HG03342 (cell line): ENCODE measurements around the gene MCF2L.

ENCODE experiments used
- ATAC-seq: cut with Tn5 transposase; IDR thresholded peaks from one replicate; pipeline ENCODE4 v1.9.1; 2021; ENCODE audit warnings: mild to moderate bottlenecking, moderate library complexity; ENCODE audit not compliant: unreplicated experiment

MCF2L gene

DNA sequence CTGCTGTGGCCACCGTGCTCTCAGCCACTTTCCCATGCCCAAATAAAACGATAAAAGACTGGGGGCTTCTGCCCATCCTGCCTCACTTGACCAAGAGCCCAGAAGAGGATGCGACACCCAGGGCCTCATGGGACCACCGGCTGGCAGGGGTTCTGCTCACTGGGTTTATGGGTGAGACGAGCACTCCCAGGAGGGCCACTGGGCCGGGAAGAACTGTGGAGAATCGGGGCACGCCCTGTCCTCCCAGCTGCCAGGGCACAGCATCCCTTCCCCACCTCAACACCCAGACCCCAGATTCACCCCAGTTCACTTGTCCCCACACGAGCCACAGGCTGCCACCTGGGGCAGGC, 148.9 kb downstream of the MCF2L start:
- no peak for ATAC-seq

- ATAC-seq = no peak
Observed at GRCh38 chr13:113118261-113119021, 149.4 kb downstream of the MCF2L start.

DNA sequence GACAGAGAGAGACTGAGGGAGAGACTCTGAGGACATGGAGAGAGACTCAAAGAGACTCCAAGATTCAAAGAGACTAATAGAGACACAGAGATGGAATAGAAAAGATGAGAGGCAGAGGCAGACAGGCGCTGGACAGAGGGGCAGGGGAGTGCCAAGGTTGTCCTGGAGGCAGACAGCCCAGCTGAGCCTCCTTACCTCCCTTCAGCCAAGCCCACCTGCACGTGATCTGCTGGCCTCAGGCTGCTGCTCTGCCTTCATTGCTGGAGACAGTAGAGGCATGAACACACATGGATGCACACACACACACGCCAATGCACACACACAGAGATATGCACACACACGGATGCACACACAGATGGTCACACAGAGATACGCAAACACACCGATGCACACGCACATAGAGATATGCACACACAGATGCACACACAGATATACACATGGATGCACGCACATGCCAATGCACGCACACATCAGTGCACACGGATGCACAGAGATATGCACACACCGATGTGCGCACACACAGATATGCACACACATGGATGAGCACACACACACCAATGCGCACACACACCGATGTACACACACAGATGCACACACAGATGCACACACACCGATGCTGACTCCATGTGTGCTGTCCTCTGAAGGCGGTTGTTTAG, 150.3 kb downstream of the MCF2L start:
- ATAC-seq = no peak

DNA sequence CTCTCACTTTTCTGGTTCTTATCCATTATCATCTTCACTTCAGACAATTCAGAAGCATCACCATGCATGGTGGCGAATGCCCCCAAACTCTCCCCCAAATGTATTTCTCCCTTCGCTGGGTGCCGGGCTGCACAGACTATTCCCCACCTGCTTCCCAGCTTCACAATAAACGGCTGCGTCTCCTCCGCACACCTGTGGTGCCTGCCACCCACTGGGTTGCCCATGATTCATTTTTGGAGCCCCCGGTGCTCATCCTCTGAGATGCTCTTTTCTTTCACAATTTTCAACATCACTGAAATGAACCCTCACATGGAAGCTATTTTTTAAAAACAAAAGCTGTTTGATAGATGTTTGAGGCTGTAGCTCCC, 150.8 kb downstream of the MCF2L start:
- no peak for ATAC-seq

DNA sequence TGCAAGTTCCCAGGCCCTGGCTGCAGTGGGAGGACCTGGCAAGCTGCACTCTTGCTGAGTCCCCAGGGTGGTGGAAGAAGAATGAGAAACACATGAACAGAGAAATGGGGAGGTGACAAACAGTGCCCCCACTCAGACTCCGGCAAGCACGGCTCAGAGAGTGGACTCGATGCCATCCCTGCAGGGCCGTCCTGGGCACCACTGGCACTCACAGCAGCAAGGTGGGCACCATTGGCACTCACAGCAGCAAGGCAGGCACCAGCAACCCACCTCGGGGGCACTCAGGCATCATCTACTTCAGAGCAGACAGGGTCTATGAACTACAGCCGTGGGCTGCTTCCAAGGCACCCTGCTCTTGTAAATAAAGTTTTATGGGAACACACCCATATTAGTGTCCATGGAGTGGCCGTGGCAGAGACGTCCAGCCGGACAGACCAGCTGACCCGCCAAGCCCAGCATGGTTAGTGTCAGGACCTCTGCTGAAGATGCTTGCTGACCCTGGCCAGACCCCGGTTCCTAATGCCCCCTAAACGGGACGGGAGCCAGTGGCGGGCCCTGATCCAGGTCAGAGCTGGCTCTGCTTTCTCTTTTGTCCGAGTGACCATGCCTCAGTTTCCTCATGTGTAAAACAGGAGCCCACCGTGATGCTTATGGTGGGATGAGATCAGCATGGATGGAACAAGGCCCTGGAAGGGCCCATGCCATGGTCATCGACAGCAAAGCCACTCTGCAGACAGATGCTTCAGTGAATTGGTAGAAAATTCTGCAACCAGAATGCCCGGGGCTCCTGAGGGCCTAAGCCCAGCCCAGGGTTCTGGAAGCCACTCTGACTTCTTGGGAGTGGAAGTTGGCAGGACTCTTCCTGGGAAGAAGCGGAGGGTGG, 151.5 kb downstream of the MCF2L start:
- no peak for ATAC-seq

GRCh38 chr13:113121183-113121927, 152.3 kb downstream of the MCF2L start:
- no peak for ATAC-seq

DNA sequence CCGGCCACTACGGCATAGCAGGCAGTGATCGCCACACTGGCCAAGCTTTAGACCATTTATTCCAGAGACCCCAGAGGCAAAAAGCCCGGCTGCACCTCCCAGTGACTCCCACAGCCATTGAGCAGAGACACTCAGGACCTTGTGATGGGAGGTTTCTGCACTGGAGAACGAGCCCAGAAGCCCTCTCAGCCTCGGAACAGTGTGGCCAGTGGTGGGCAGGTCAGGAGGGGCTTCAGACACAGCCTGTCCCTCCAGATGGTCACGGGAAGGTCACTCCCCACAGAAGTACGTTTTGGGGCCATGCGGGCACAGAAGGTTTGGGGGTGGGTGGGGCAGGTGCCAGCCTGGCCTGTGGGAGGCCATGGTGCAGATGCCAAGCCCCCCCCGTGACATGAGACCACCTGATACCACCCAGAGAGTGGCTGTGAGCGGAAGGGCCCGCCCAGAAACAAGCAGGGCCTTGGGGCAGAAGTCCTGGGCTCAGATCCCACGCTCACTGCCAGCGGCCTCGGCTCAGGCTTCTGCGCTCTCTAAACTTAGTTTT, 153.0 kb downstream of the MCF2L start:
- no peak for ATAC-seq

- no peak for ATAC-seq
Observed at GRCh38 chr13:113122550-113123225, 153.7 kb downstream of the MCF2L start, which contains the start of gene F10. Gene F10 (plus strand): TSS chr13:113122799. CDS start chr13:113122856, 57 bp downstream.

GRCh38 chr13:113123226-113124201, 154.5 kb downstream of the MCF2L start:
- no peak for ATAC-seq

DNA sequence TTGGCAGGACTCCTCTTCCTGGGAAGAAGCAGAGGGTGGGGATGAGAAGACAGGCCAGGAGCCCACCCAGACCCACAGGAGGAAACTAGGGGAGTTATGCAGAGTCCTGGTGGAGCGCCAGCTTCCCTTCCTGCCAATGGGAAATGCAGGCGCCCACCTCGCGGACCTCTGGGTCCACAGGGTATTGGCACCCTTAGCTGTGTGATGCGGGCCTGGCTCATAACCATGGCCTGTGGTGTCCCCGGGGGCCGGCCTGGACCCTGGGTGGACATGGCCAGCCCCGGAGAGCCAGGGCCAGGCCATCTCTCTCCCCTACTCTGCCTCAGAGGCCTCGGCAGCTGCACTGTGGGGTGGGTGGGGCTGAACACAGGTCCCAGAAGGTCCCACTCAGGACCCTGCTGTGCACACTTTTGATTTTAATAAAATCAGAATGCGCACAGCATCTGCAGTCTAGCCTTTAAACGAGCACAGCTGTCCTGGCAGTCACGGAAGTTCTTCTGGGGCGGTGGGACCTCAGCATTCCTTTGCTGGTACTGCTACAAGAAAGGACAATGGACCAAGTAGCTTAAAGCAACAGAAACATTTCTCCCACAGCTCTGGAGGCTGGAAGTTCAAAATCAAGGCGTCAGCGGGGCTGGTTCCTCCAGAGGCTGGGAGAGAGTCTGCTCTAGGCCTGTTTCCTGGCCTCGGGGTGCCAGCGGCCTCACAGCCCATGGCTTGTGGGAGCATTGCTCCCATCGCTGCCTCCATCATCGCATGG, 155.4 kb downstream of the MCF2L start:
- ATAC-seq = no peak

GRCh38 chr13:113125506-113126264, 156.7 kb downstream of the MCF2L start:
- ATAC-seq = no peak

DNA sequence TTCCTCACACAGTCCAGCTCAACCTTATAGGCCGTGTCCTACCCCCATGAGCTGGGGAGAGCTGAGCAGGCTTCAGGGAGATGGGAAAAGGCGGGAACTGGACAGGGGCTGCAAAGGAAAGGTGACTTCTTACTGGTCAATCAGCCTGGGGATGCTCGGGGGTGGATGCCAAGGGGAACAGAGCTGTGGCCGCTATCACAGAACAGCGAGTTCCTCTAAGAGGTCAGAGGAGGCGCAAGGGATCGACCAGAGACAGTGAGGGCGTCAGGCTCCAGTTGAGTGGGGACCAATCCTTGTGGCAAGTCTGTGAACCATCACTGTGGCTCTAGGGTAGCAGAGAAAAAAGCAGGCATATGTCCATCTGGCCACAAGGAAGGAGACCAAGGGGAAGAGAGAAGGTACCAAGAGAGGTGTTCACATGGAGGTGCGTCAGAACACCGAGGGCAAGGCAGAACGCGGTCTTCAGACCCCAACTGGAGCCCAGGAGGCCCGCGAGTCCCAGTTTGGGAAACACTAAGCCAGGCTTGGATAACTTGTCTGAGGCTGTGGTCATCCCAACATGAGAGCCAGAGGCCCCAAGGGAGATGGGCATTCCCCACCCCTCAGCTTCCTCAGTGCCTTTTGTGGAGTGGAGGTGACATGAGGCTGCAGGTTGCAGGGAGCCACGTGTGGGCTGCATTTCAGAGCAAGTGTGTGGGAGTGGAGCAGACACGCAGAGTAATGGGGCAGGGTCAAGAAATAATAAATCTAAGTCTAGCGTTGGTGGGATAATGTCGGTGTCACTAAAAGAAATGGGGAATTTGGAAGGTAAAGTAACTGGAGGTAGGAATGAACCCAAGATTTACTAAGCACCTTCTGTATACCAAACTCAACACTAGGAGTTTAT, 157.5 kb downstream of the MCF2L start:
- ATAC-seq = no peak

- no peak for ATAC-seq
Observed at GRCh38 chr13:113129480-113129879, 160.5 kb downstream of the MCF2L start.

DNA sequence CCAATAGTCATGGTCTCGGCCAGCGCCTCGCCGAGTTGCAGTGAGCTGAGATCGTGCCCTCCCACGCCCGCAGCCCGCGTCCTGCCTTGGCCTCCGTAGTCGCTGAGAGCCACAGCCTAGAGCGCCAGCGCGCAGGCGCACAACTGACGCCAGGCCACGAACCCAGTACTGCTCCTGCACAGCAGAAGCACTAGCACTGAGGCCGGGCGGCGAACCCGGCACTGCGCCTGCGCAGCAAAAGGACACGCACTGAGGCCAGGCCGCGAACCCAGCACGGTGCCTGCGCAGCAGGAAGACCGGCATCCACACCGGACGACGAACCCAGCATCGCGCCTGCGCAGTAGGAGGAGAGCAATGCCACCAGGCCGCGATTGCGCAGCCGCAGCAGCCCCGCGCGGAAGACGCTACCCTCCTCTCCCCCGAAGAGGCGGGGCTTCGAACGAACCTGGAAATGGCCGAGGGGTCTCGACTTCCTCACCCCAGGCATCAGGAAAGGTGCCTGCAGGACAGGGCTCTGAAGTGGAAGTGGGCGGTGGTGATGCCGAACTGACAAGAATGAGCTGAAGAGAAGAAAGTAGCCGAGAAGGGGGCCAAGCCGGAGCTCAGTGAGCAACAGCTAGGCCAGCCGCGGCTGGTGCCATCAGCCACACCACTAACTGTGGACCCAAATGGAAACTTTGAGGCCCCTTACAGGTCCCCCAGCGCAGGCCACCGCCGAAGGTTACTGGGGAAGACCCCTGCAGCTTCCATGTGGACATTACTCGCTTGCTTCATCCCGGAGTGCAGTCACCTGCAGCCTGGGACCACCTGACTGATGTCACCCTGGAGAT, 161.1 kb downstream of the MCF2L start:
- ATAC-seq = no peak

DNA sequence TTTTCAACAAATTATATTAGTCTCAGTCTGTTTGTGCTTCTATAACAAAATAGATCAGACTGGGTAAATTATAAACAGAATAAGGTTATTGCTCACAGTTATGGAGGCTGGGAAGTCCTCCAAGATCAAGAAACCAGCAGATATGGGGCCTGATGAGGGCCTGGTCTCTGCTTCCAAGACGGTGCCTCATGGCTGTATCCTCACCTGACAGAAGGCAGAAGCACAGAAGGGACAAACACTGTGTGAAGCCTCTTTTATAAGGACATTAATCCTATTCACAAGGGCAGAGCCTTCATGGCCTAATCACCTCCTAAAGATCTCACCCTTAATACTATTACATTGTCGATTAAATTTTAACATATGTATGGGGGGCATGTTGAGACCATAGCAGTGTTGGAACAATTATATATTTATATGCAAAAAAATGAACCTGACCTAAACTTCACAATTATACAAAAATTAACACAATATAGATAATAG, 166.3 kb downstream of the MCF2L start:
- ATAC-seq = no peak
